Posterior vena cava (tissue), 2 donors: ENCODE results near the gene FAM241B. TPM values are rescaled to one million over a fixed set of nuclear protein-coding genes. Genes with fewer than 3 reads are reported as not detected.

ENCODE experiments used
- DNase-seq: peaks from one replicate; pipeline ENCODE4 v3.0.0-alpha.2; 2020; ENCODE audit warnings: low spot score
- intact Hi-C, 2 donors: fragments of 100-400 bp; cut with DNase I; formaldehyde crosslinking; loops; one replicate each; pipeline versions ENCODE4 v1.14.1 to v1.14.2; 2022 to 2023
- total RNA-seq, 2 donors: library from RNA; stranded (reverse); fragmentation: NEBNext Ultra II Directional; extraction: Animal tissue kit (Norgen Biotek cat#: 25700); gene quantifications; one replicate each; pipeline ENCODE4 v1.2.1, GENCODE V29; 2021
- donor health status: DM: yes; HTN: yes; CAD: no.
- donor health status: DM: yes; HTN: yes; CAD: no.

FAM241B gene
- total RNA-seq, 2 donors from 2014 or later = 2.2 to 3.1 TPM

- intact Hi-C loops = loop anchor here (5.0 to 10.0 kb wide), 2 partner anchors 269 to 272 kb away; no protein-coding TSS in a partner anchor
- peak; percentile 58 for DNase-seq
These were observed 15.5 kb downstream of the FAM241B start for GRCh38 chr10:69645296-69646184.

- intact Hi-C loops = loop anchor here (5.0 to 10.0 kb wide), 2 partner anchors 268 to 271 kb away; no protein-coding TSS in a partner anchor
- peak; percentile 15 for DNase-seq
These were observed 16.4 kb downstream of the FAM241B start for GRCh38 chr10:69646185-69647060.

- DNase-seq = peak; percentile 25
- intact Hi-C loops = loop anchor here (5.0 to 10.0 kb wide), 2 partner anchors 268 to 270 kb away; no protein-coding TSS in a partner anchor
These were observed 17.1 kb downstream of the FAM241B start for GRCh38 chr10:69647126-69647525.

GRCh38 chr10:69647819-69648218 lies 17.8 kb downstream of the FAM241B start:
- peak; percentile 45 for DNase-seq
- intact Hi-C loops = loop anchor here (5.0 to 10.0 kb wide), 2 partner anchors 267 to 269 kb away; no protein-coding TSS in a partner anchor

- intact Hi-C loops = loop anchor here (5.0 to 10.0 kb wide), 2 partner anchors 266 to 269 kb away; no protein-coding TSS in a partner anchor
These were observed 18.4 kb downstream of the FAM241B start for GRCh38 chr10:69648461-69648860.

GRCh38 chr10:69649786-69650550 lies 19.9 kb downstream of the FAM241B start:
- DNase-seq = no peak
- intact Hi-C loops = loop anchor here (5.0 to 10.0 kb wide), 2 partner anchors 265 to 267 kb away; no protein-coding TSS in a partner anchor

More at GRCh38 chr10:69648461-69648860, 18.4 kb downstream of the FAM241B start:
- peak; percentile 54 for DNase-seq

GRCh38 chr10:69650589-69651261 lies 20.7 kb downstream of the FAM241B start:
- intact Hi-C loops = no loop called here

GRCh38 chr10:69651362-69651761 lies 21.3 kb downstream of the FAM241B start:
- no peak for DNase-seq
- intact Hi-C loops = no loop called here

More at GRCh38 chr10:69650589-69651261, 20.7 kb downstream of the FAM241B start:
- DNase-seq = peak; percentile 50

GRCh38 chr10:69652111-69652856 lies 22.2 kb downstream of the FAM241B start:
- DNase-seq = no peak
- intact Hi-C loops = no loop called here

GRCh38 chr10:69652857-69653199 lies 22.8 kb downstream of the FAM241B start:
- no peak for DNase-seq
- intact Hi-C loops = no loop called here

- DNase-seq = peak; percentile 55
- intact Hi-C loops = no loop called here
These were observed 23.5 kb downstream of the FAM241B start for GRCh38 chr10:69653561-69653960.

- intact Hi-C loops = no loop called here
- DNase-seq = no peak
These were observed 25.2 kb downstream of the FAM241B start for GRCh38 chr10:69655124-69655867.

- intact Hi-C loops = no loop called here
- no peak for DNase-seq
These were observed 26.0 kb downstream of the FAM241B start for GRCh38 chr10:69655868-69656555.

- intact Hi-C loops = no loop called here
- DNase-seq = no peak
These were observed 26.8 kb downstream of the FAM241B start for GRCh38 chr10:69656742-69657269.

GRCh38 chr10:69657430-69657829 lies 27.4 kb downstream of the FAM241B start:
- intact Hi-C loops = no loop called here
- DNase-seq = no peak

- no peak for DNase-seq
- intact Hi-C loops = no loop called here
These were observed 27.8 kb downstream of the FAM241B start for GRCh38 chr10:69657866-69658265.
